GM23338 (cell line): ENCODE measurements around the gene ANKRD55. TPM values are rescaled to one million over a fixed set of nuclear protein-coding genes. Genes with fewer than 3 reads are reported as not detected.
A peak's percentile ranks its signal among the peaks of the same experiment; 100 is the strongest.

Experiments
- ATAC-seq: fragments of 200-7000 bp; cut with Tn5 transposase; 3 replicates; pipeline ENCODE4 v1.9.1; 2020
- DNase-seq: peaks from one replicate; pipeline ENCODE4 v3.0.0-alpha.2; 2015; ENCODE audit warnings: low spot score
- H2AFZ ChIP-seq: fragments of 200-600 bp; sonication (generic); 2 replicates; pipeline ENCODE4 v1.8.0; 2016; ENCODE audit warnings: antibody characterized with exemption, mild to moderate bottlenecking, moderate library complexity
- H3F3A ChIP-seq: fragments of 200-600 bp; sonication (generic); replicated peaks from 2 replicates; pipeline ENCODE4 v1.8.0; 2017; ENCODE audit warnings: antibody characterized with exemption, mixed run types, low read depth
- H3K27ac ChIP-seq: fragments of 200-600 bp; sonication (generic); 2 replicates; pipeline ENCODE4 v1.6.1; 2016; ENCODE audit warnings: low read depth
- H3K27me3 ChIP-seq: fragments of 200-600 bp; sonication (generic); 2 replicates; pipeline ENCODE4 v1.8.0; 2016; ENCODE audit warnings: mild to moderate bottlenecking, mixed run types, moderate library complexity; ENCODE audit not compliant: insufficient read depth
- H3K36me3 ChIP-seq: fragments of 200-600 bp; sonication (generic); 2 replicates; pipeline ENCODE4 v1.8.0; 2016; ENCODE audit warnings: mild to moderate bottlenecking; ENCODE audit not compliant: insufficient read depth
- H3K4me1 ChIP-seq: fragments of 200-600 bp; sonication (generic); 2 replicates; pipeline ENCODE4 v1.8.0; 2016; ENCODE audit warnings: mild to moderate bottlenecking, moderate library complexity; ENCODE audit not compliant: insufficient read depth
- H3K4me2 ChIP-seq: fragments of 200-600 bp; sonication (generic); 2 replicates; pipeline ENCODE4 v1.7.1; 2017; ENCODE audit warnings: mixed run types
- H3K4me3 ChIP-seq: fragments of 200-600 bp; sonication (generic); 2 replicates; pipeline ENCODE4 v1.6.1; 2016; ENCODE audit warnings: mixed run types
- H3K79me2 ChIP-seq: fragments of 200-600 bp; sonication (generic); replicated peaks from 2 replicates; pipeline ENCODE4 v1.8.0; 2017; ENCODE audit warnings: mild to moderate bottlenecking; ENCODE audit not compliant: insufficient read depth
- H3K9me2 ChIP-seq: fragments of 200-600 bp; sonication (generic); 2 replicates; pipeline ENCODE4 v1.8.0; 2017; ENCODE audit not compliant: insufficient read depth
- H4K20me1 ChIP-seq: fragments of 200-600 bp; sonication (generic); replicated peaks from 2 replicates; pipeline ENCODE4 v1.8.0; 2017; ENCODE audit warnings: mild to moderate bottlenecking; ENCODE audit not compliant: insufficient read depth
- H3K27ac Mint-ChIP-seq: 2 replicates; pipeline ENCODE4 v1.8.0; 2020; ENCODE audit warnings: inconsistent platforms, mild to moderate bottlenecking, moderate library complexity, mixed read lengths
- H3K27me3 Mint-ChIP-seq: 3 replicates; pipeline ENCODE4 v1.8.0; 2022; ENCODE audit warnings: low read depth, mild to moderate bottlenecking, moderate library complexity, mixed read lengths, inconsistent platforms; ENCODE audit not compliant: insufficient read depth, poor library complexity
- H3K36me3 Mint-ChIP-seq: 3 replicates; pipeline ENCODE4 v1.8.0; 2021; ENCODE audit warnings: low read depth, mild to moderate bottlenecking, inconsistent platforms, moderate library complexity, mixed read lengths
- H3K4me1 Mint-ChIP-seq: 3 replicates; pipeline ENCODE4 v1.8.0; 2020; ENCODE audit warnings: mild to moderate bottlenecking, inconsistent platforms, mixed read lengths
- H3K4me3 Mint-ChIP-seq: 3 replicates; pipeline ENCODE4 v1.8.0; 2021; ENCODE audit warnings: moderate library complexity, mild to moderate bottlenecking, inconsistent platforms, mixed read lengths
- H3K9me3 Mint-ChIP-seq: 3 replicates; pipeline ENCODE4 v1.8.0; 2020; ENCODE audit warnings: moderate library complexity, mild to moderate bottlenecking, inconsistent platforms, mixed read lengths
- CREB1 ChIP-seq: fragments of 250-450 bp; sonication (Bioruptor Pico); IDR thresholded peaks from 2 replicates; pipeline ENCODE4 v1.5.0; 2020; ENCODE audit warnings: low read depth, mild to moderate bottlenecking, moderate library complexity
- ETS1 ChIP-seq: IDR thresholded peaks from 2 replicates; pipeline ENCODE4 v1.6.1; 2016; ENCODE audit warnings: antibody characterized with exemption
- EZH2 ChIP-seq: fragments of 200-600 bp; sonication (generic); IDR thresholded peaks from one replicate; pipeline ENCODE4 v1.8.0; 2017; ENCODE audit warnings: antibody characterized with exemption, mild to moderate bottlenecking, low read depth; ENCODE audit not compliant: unreplicated experiment
- EZH2phosphoT487 ChIP-seq: fragments of 200-600 bp; sonication (generic); IDR thresholded peaks from one replicate; pipeline ENCODE4 v1.8.1; 2018; ENCODE audit warnings: antibody characterized with exemption; ENCODE audit not compliant: unreplicated experiment
- JUNB ChIP-seq: IDR thresholded peaks from one replicate; pipeline ENCODE4 v1.6.1; 2016; ENCODE audit warnings: antibody characterized with exemption; ENCODE audit not compliant: unreplicated experiment
- NANOG ChIP-seq: IDR thresholded peaks from 2 replicates; pipeline ENCODE4 v1.6.1; 2016; ENCODE audit warnings: antibody characterized with exemption, borderline replicate concordance
- POLR2AphosphoS5 ChIP-seq: IDR thresholded peaks from 2 replicates; pipeline ENCODE4 v1.6.1; 2016; ENCODE audit warnings: antibody characterized with exemption, low read depth
- ZNF114 ChIP-seq: fragments of 250-450 bp; sonication (Bioruptor Pico); IDR thresholded peaks from 2 replicates; pipeline ENCODE4 v1.5.0; 2020; ENCODE audit warnings: mild to moderate bottlenecking, moderate library complexity
- ZNF331 ChIP-seq: fragments of 250-450 bp; sonication (Bioruptor Pico); IDR thresholded peaks from 2 replicates; pipeline ENCODE4 v1.5.0; 2020; ENCODE audit warnings: low read depth, mild to moderate bottlenecking, moderate library complexity
- ZNF462 ChIP-seq: fragments of 250-450 bp; sonication (Bioruptor Pico); IDR thresholded peaks from 2 replicates; pipeline ENCODE4 v1.5.0; 2020; ENCODE audit warnings: mild to moderate bottlenecking, moderate library complexity
- polyA plus RNA-seq: library from polyadenylated mRNA; unstranded; fragments of >200 nt; fragmentation: Nextera tagmentation; extraction: Ambion mirVana; gene quantifications from 2 replicates; pipeline ENCODE4 v1.2.1, GENCODE V29; 2016
- total RNA-seq: library from RNA; depleted of rRNA; stranded (reverse); fragments of >200 nt; shearing (Covaris generic); gene quantifications from 2 replicates; pipeline ENCODE4 v1.2.3, GENCODE V29; 2014

The ANKRD55 gene
- total and polyA plus RNA-seq, 2 experiments from 2014 or later, result not detected

GRCh38 chr5:56175488-56175887, 57.6 kb downstream of the ANKRD55 start (continued):
- no peak for TF ChIP-seq ZNF462 (CRISPR knock-in tag)

DNA sequence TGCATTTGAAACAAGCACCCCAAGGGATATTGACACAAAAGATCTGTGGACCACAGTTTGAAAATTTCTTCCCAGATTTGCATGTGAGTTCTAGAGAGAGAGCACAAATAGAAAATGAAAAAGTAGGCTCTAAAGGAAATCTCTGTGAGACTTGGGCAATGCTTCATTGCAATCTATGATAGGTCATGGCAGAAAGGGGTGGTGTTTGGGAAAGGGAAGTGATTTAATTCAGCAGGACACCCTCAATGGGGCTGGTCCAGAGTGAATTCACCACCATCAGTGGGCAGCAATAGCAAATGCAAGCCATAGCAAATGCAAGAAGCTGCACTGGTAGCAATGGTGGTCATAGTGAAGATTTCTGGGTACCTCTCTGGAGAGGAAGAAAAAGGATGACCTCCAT, 58.1 kb downstream of the ANKRD55 start:
- no peaks in the 10 kb centered on the region for H3K27me3 Mint-ChIP-seq
- H3K4me1 Mint-ChIP-seq, result peaks cover 10% of the 10 kb centered on the region
- Histone ChIP-seq H3K27me3 (no peaks in the 10 kb centered on the region), H3K79me2 (no peaks in the 10 kb centered on the region), H3K27ac (no peak overlapping the region), H3K4me2 (no peak overlapping the region), H3F3A (no peaks in the 10 kb centered on the region), H3K36me3 (no peaks in the 10 kb centered on the region), H3K4me1 (peaks cover 6% of the 10 kb centered on the region; the same call in 1 of the 2 replicates), H3K9me2 (peaks cover 10% of the 10 kb centered on the region), H3K4me3 (no peak overlapping the region), H2AFZ (peak overlapping the region; percentile 16; the same call in 1 of the 2 replicates), H4K20me1 (no peaks in the 10 kb centered on the region)
- no peak overlapping the region for H3K4me3 Mint-ChIP-seq
- H3K9me3 Mint-ChIP-seq, result no peaks in the 10 kb centered on the region
- H3K36me3 Mint-ChIP-seq, result no peaks in the 10 kb centered on the region
- H3K27ac Mint-ChIP-seq, result no peak overlapping the region
- ATAC-seq (no peak), DNase-seq (no peak)
- TF ChIP-seq JUNB, result no peak
- TF ChIP-seq EZH2phosphoT487, result no peak
- no peak for TF ChIP-seq EZH2
- TF ChIP-seq ETS1, result no peak
- TF ChIP-seq ZNF114 (CRISPR knock-in tag), result no peak
- no peak for TF ChIP-seq POLR2AphosphoS5
- TF ChIP-seq ZNF462 (CRISPR knock-in tag), result no peak
- TF ChIP-seq CREB1 (CRISPR knock-in tag), result no peak
- TF ChIP-seq NANOG, result no peak
- TF ChIP-seq ZNF331, result no peak
